HG02970 (cell line): ENCODE measurements around the gene SEL1L2.

Experiments used
- ATAC-seq: cut with Tn5 transposase; IDR thresholded peaks from one replicate; pipeline ENCODE4 v1.9.1; 2021; ENCODE audit warnings: mild to moderate bottlenecking, moderate library complexity, moderate number of reproducible peaks; ENCODE audit not compliant: unreplicated experiment, low FRiP score

SEL1L2 gene

DNA sequence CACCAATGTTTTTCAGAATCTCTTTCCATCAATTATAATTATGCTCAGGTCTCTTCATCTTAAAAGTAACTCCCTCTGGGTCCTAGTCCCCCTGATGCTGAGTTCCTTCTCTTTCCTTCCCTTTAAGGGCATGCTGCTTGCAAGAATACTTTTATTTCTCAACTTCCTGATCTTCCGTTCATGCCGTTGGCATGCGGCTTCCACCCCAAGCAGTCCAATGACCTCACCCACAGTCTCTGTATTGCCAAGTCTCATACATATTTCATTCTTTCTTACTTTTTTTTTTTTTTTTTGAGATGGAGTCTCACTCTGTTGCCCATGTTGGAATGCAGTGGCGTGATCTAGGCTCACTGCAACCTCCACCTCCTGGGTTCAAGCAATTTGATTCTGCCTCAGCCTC, 122.1 kb downstream of the SEL1L2 start:
- ATAC-seq = no peak

GRCh38 chr20:13865791-13866351, 124.5 kb downstream of the SEL1L2 start:
- ATAC-seq = no peak

DNA sequence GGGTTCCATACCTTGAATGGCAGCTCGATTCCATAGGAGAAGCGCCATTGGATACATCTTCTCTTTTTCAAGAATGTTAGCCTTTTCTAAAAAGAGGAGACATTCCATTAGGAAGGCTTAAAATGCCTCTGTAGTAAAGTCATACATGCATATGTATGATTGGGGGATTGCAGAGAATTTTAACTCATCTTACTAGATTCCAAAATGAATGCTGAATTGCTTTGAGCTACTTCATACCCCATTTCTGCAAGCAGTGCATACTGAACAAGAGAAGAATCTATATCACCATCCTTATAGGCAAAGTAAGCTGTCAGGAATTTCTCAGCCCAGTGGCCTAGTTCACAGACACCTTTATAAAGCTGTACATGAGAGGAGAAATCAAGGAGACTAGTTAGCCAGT, 125.3 kb downstream of the SEL1L2 start:
- no peak for ATAC-seq

- ATAC-seq = no peak
Measured at GRCh38 chr20:13863244-13863643, 127.2 kb downstream of the SEL1L2 start.

- no peak for ATAC-seq
Measured at GRCh38 chr20:13862245-13862644, 128.2 kb downstream of the SEL1L2 start.

DNA sequence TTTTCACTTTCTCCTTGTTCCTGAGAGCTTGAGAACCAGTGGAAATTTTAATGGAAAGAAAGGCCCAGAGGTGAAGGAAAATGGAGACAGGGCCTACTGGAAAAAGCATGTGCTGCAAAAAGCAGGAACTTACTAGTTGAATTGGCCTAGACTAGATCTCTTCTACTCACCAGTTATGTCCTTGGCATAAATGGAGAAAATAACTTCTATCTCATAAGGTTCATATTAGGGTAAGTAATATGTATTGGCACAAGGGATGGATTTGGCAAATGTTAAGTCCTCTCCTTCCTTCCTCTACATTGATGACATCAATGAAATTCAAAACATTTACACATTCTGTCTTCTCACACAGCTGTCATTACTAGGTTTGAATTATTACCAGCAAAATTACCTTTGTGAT, 131.5 kb downstream of the SEL1L2 start:
- no peak for ATAC-seq

- no peak for ATAC-seq
Measured at GRCh38 chr20:13858439-13858838, 132.0 kb downstream of the SEL1L2 start.

DNA sequence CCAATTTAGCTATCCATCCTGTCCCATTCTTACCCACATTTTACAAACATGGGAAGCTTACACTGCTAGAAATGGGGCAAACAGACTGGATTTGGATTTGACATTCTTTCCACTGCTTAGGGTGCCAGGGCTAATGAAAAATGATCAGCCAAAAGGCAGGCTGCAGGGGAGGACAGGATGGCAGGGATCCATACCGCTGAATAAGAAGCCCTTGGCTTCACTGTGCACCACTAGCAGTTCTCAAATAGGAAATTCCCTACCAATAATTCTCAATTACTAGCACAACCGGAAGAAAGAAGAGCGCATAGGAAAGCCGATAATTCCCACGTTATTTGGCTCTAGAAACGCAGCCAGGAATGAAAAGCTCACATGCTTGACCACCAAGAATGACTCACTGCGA, 132.5 kb downstream of the SEL1L2 start:
- ATAC-seq = no peak

DNA sequence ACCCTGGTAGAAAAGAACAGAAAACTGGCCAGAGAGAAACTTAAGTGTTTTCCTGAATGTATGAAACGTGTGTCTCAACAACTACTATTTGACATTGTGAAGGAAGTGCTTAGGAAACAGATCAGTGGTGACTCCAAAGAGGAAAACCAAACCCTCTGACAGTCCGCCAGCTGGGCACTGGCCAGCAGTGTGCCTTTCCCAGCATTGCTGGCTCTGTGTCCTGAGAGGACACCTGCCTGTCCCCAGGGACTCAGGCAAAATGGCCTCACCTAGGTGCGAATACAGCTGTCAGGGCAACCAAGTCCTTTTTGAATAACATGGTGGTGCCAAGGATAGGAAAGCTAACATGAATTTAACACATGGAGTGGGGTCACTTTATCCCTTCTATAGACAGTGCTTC, 133.1 kb downstream of the SEL1L2 start:
- ATAC-seq = no peak

DNA sequence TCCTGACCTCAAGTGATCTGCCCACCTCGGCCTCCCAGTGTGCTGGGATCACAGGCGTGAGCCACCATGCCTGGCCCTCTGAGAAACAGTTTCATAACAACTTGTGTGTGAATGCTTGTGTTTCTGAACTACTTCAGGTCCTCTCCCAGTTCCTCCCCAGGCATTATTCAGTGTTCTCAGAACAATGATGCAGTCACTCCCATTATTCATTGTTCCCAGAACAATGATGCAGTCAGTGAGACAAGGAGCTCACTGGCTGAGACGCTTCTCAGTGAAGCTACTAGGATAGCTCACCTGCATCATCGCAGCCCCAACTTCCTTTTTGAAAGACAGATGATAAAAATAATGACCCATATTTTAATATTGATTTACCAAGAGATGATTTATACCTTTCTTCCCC, 134.1 kb downstream of the SEL1L2 start:
- ATAC-seq = no peak

- ATAC-seq = no peak
Measured at GRCh38 chr20:13855613-13856012, 134.8 kb downstream of the SEL1L2 start.

GRCh38 chr20:13852306-13852705, 138.1 kb downstream of the SEL1L2 start:
- ATAC-seq = no peak

DNA sequence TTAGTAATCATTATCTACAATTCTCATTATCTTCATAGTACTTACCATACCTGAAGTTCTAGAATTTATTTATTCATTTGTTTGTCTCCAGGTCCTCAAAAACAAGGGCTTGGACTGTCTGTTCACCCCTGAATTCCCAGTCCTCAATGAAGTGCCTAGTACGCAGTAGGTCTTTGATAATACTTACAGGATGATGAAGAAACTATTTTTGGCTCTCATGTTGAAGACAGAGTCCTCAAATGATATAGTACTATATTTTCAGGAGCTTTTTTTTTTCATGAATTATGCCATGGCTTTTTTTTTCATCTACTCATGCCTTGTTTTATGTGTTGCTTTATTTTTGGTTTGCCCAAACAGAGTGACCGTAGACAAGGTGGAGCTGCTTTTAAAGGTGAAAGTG, 139.1 kb downstream of the SEL1L2 start:
- ATAC-seq = no peak

DNA sequence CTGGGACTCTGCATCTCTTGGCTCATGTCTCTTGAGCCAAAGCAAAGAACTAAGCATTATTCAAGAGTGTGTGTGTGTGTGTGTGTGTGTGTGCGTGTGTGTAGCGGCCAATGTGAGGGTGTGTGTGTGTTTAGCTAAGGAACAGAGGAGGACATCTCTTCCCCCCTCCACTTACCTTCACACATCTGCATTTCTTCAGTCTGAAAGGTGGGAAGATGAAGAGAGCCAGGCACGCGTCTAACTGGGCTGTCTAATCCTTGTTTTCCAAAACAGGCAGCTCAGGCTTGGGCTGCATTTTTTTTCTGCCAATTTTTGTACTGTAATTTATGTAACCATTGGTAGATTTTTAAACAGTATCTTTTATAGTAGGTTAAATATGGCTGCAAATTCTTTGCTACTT, 146.1 kb downstream of the SEL1L2 start:
- no peak for ATAC-seq

DNA sequence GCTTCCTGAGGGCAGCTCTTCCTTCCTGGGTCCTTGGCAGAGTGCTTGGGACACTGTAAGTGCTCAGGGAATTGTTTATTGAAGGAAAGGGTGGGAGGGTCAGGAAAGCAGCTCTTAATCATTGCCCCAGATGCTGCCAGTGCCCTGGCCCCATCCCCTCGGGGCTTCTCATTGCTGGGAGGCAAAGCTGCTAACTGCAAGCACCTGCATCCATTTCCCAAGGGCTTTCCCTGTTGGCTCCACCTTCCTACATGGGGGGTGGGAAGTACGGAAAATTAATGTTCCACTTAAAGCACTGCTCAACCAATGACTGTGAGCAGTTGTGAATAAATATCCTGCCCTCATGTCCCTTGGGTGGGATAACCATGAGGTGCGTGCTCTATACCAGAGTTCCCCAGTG, 149.2 kb downstream of the SEL1L2 start:
- no peak for ATAC-seq

- ATAC-seq = no peak
Measured at GRCh38 chr20:13840093-13840465, 150.3 kb downstream of the SEL1L2 start.

- no peak for ATAC-seq
Measured at GRCh38 chr20:13839421-13840092, 150.9 kb downstream of the SEL1L2 start.

DNA sequence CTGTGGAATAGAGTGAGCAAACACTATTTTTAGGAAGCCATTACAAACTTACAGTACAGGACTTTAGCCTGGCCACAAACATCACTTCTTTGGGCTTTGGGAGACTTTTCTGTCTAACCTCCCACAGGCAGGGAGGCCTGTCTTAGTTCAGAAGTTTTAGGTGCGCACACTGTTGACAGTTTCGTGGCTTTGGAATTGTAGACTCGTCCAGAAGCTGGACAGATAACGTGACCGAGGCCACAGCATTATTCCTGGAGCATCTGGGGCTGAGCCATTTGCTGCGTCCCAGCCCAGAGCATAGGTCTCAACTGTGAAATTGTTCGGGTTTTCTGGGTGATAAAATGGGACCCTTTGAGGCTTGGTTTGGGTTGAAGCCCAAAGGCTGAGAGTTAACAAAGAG, 151.8 kb downstream of the SEL1L2 start:
- ATAC-seq = no peak

- ATAC-seq = no peak
Measured at GRCh38 chr20:13831476-13831875, 158.9 kb downstream of the SEL1L2 start.

- no peak for ATAC-seq
Measured at GRCh38 chr20:13825465-13825864, 164.9 kb downstream of the SEL1L2 start.

DNA sequence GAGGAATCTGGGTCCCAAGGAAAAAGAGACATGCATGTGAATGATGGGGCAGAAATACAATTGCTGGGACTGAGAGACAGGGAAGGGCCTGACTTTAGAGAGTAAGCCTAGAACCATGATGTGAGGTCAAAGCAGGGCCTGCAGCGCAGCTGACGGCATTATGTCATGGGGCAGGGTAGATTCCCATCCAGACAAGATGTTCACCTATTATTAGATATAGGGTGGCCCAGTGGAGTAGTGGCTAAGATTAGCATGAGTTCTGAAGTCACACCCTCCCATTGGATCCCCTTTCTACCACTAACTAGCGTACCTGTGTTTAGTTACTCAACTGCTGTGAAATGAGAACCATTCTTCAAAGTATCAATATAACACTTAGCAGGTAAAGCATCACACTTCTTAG, 166.0 kb downstream of the SEL1L2 start:
- no peak for ATAC-seq

GRCh38 chr20:13822459-13822858, 168.0 kb downstream of the SEL1L2 start:
- ATAC-seq = no peak

GRCh38 chr20:13821876-13822275, 168.5 kb downstream of the SEL1L2 start:
- ATAC-seq = no peak
